Peyer's patch (tissue), 4 donors: ENCODE measurements around the gene TC2N. TPM values are rescaled to one million over a fixed set of nuclear protein-coding genes. Genes with fewer than 3 reads are reported as not detected.

Experiments
- DNase-seq, 3 donors: peaks; one replicate each; pipeline ENCODE4 v3.0.0-alpha.2; 2017 to 2019
- H3K27ac ChIP-seq, 4 donors: fragments of 200-600 bp; sonication (generic); one replicate each; pipeline ENCODE4 v1.5.1; 2016 to 2019
- H3K27me3 ChIP-seq, 2 donors: fragments of 200-600 bp; sonication (generic); one replicate each; pipeline ENCODE4 v1.5.1; 2019
- H3K36me3 ChIP-seq, 3 donors: fragments of 200-600 bp; sonication (generic); one replicate each; pipeline ENCODE4 v1.5.1; 2016 to 2019
- H3K4me1 ChIP-seq, 4 donors: fragments of 200-600 bp; sonication (generic); one replicate each; pipeline ENCODE4 v1.5.1; 2016 to 2019
- H3K4me3 ChIP-seq, 4 donors: fragments of 200-600 bp; sonication (generic); 1 replicate in 3 of 4; 2 replicates in 1 of 4; pipeline ENCODE4 v1.5.1; 2016 to 2019; ENCODE audit warnings: mild to moderate bottlenecking in 1 of 4
- H3K9me3 ChIP-seq, 4 donors: fragments of 200-600 bp; sonication (generic); one replicate each; pipeline ENCODE4 v1.5.1; 2016 to 2019; ENCODE audit warnings: mild to moderate bottlenecking in 1 of 4
- POLR2A ChIP-seq, 2 donors: fragments of 450-650 bp; IDR thresholded peaks; one replicate each; pipeline ENCODE4 v1.5.1; 2017; ENCODE audit warnings: antibody characterized with exemption in 2 of 2, mild to moderate bottlenecking in 2 of 2, moderate library complexity in 2 of 2
- total RNA-seq, 4 donors: library from RNA; depleted of rRNA; stranded (reverse); fragments of >200 nt; gene quantifications; one replicate each; pipeline ENCODE4 v1.1.0, GENCODE V29; 2016
- TF ChIP-seq, protein P1 (sequence below), 6 experiments: fragments of 450-650 bp in 4 of 6; fragments of 200-600 bp in 2 of 6; sonication (generic) in 1 of 6; IDR thresholded peaks; one replicate each; pipeline ENCODE4 v1.5.1; 2017 to 2019; ENCODE audit warnings: antibody characterized with exemption in 6 of 6, mild to moderate bottlenecking in 3 of 6, moderate library complexity in 1 of 6

The TC2N gene
- total RNA-seq, 4 donors from 2014 or later = 35.2 to 59.4 (median 50.9) TPM

DNA sequence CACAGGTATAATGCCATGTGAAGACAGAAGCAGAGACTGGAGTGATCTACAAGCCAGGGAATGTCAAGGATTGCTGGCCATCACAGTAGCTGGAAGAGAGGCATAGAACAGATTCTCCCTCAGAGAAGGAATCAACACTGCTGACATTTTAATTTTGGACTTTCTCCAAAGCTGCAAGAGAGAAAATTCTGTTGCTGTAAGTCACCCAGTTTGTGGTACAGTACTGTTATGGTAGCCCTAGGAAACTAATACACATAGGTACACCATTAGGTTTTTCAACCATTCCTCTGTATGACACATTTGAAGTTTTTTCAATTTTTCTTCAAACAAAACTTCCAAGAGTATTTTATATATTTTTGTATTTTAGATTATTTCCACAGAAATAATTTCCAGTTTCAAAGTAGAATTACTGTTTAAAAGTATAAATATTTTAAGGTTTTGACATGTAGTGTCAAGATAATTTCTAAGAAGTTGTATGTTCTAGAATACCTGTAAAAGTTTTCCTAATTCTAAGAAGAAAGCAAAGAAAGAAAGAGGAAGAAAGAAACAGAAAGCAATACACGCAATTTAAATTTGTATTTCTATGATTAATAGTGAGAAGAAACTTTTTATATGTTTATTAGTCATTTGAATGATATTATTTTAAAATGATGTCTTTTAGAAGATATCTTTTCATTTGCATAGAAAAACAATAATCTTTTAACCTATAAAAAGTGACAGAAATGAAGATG, 70.6 kb downstream of the TC2N start:
- TF ChIP-seq POLR2A (IDR thresholded peaks at IDR 0.05) = no peak
- Histone ChIP-seq H3K27ac (no peak overlapping the region), H3K9me3 (no peaks in the 10 kb centered on the region), H3K27me3 (no peaks in the 10 kb centered on the region), H3K4me1 (no peaks in the 10 kb centered on the region), H3K36me3 (peaks cover 0 to 24% (median 0%) of the 10 kb centered on the region in 3 donors), H3K4me3 (no peak overlapping the region)
- DNase-seq = no peak

DNA sequence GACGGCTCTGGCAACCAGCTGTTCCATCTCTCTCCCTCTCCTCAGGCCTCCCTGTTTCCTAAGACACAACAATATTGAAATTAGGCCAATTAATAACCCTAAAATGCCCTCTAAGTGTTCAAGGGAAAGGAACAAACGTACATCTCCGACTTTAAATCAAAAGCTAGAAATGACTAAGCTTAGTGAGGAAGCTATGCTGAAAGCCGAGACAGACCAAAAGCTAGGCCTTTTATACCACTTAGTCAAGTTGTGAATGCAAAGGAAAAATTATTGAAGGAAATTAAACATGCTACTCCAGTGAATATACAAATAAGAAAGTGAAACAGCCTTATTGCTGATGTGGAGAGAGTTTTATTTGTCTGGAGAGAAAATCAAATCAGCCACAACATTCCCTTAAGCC, 73.6 kb downstream of the TC2N start:
- peaks cover 0 to 24% (median 0%) of the 10 kb centered on the region in 3 donors for H3K36me3 ChIP-seq

DNA sequence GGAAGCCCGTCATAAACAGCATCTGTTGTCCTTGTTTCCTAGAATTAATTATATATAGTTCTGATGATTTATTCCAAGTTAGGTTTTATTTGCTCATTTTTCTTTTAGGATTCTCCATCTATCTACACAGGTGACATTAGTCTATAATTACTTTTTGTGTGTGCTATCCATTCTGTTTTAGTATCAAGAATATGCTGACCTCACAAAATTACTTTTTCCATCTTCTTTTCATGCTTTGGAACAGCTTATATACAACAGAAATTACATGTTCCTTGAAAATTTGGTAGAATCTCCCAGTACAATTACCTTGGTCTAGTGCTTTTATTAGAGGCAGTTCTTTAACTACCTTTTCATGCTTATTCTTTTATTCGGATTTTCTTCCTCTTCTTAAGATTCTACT, 81.1 kb downstream of the TC2N start:
- TF ChIP-seq POLR2A (IDR thresholded peaks at IDR 0.05) = no peak
- TF ChIP-seq, protein P1, sequence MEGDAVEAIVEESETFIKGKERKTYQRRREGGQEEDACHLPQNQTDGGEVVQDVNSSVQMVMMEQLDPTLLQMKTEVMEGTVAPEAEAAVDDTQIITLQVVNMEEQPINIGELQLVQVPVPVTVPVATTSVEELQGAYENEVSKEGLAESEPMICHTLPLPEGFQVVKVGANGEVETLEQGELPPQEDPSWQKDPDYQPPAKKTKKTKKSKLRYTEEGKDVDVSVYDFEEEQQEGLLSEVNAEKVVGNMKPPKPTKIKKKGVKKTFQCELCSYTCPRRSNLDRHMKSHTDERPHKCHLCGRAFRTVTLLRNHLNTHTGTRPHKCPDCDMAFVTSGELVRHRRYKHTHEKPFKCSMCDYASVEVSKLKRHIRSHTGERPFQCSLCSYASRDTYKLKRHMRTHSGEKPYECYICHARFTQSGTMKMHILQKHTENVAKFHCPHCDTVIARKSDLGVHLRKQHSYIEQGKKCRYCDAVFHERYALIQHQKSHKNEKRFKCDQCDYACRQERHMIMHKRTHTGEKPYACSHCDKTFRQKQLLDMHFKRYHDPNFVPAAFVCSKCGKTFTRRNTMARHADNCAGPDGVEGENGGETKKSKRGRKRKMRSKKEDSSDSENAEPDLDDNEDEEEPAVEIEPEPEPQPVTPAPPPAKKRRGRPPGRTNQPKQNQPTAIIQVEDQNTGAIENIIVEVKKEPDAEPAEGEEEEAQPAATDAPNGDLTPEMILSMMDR (IDR thresholded peaks at IDR 0.05) = no peak
- H3K4me1 ChIP-seq = no peaks in the 10 kb centered on the region
- H3K4me3 ChIP-seq = no peak overlapping the region
- no peaks in the 10 kb centered on the region for H3K9me3 ChIP-seq
- no peak overlapping the region for H3K27ac ChIP-seq
- H3K27me3 ChIP-seq = no peaks in the 10 kb centered on the region
- DNase-seq = no peak
- H3K36me3 ChIP-seq = no peaks in the 10 kb centered on the region

More for the DNA sequence above, 73.6 kb downstream of the TC2N start:
- H3K4me3 ChIP-seq = no peak overlapping the region
- H3K4me1 ChIP-seq = no peaks in the 10 kb centered on the region
- no peak for TF ChIP-seq POLR2A (IDR thresholded peaks at IDR 0.05)
- TF ChIP-seq, protein P1 (IDR thresholded peaks at IDR 0.05) = no peak
- no peak overlapping the region for H3K27ac ChIP-seq
- H3K9me3 ChIP-seq = no peaks in the 10 kb centered on the region
- DNase-seq = no peak
- H3K27me3 ChIP-seq = no peaks in the 10 kb centered on the region

DNA sequence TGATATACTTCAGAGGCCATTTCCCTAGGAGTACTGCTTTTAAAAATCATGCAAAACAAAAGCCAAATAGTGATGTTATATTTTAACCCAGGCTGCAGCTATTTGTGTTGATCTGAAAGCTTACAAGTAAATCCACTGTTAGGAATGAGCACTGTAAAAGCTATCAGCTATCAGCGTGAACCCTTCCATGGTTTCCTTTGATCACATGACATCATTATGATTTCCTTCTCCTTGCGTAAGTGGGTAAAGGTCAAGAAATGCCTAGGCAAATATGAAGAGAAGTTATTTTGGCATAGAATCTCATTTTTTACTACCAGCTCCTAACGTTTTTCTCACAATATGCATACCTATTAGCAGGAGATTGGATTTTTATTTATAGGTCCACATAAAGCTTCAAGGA, 86.9 kb downstream of the TC2N start:
- no peaks in the 10 kb centered on the region for H3K36me3 ChIP-seq
- H3K27ac ChIP-seq = no peak overlapping the region
- no peak for DNase-seq

DNA sequence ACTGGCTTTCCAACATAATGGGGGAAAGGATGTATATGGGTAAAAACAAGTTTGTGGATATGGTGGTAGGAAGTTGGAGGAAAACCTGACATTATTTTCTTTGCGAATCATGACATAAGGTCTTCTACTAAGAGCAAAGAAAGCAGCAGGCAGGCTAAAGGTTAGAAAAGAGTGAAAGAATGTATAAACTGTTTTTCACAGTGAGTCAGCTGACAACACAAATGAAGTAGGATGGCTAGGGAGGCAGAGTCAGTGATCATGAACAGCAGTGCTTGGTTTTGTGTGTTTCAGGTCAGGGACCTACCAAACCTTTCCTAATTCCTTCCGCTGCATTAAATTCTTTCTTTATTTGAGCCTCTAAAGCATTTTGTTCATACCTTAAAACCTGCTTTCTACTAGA, 89.1 kb downstream of the TC2N start:
- DNase-seq = no peak
- Histone ChIP-seq H3K4me3 (no peak overlapping the region), H3K4me1 (no peaks in the 10 kb centered on the region)

More for the DNA sequence above, 86.9 kb downstream of the TC2N start:
- Histone ChIP-seq H3K9me3 (no peaks in the 10 kb centered on the region), H3K27me3 (no peaks in the 10 kb centered on the region), H3K4me1 (no peaks in the 10 kb centered on the region), H3K4me3 (no peak overlapping the region)
- TF ChIP-seq POLR2A (IDR thresholded peaks at IDR 0.05) = no peak
- TF ChIP-seq, protein P1 (IDR thresholded peaks at IDR 0.05) = no peak

More for the DNA sequence above, 89.1 kb downstream of the TC2N start:
- Histone ChIP-seq H3K27ac (no peak overlapping the region), H3K36me3 (no peaks in the 10 kb centered on the region), H3K9me3 (no peaks in the 10 kb centered on the region), H3K27me3 (no peaks in the 10 kb centered on the region)
- no peak for TF ChIP-seq POLR2A (IDR thresholded peaks at IDR 0.05)
- TF ChIP-seq, protein P1 (IDR thresholded peaks at IDR 0.05) = no peak
